Mucosa of rectum (tissue), 2 donors: Measurements from ENCODE around the gene F7.
"Not testable (repeated sequence)": the region's sequence is repeated elsewhere in the genome, so short reads cannot be mapped to it uniquely, and the experiment has no call there.

ENCODE experiments used
- H3K27ac ChIP-seq, 2 donors: one replicate each; pipeline ENCODE4 v1.7.0; 2013; ENCODE audit warnings: inconsistent platforms in 2 of 2, low read depth in 2 of 2, low read length in 2 of 2
- H3K27me3 ChIP-seq, 2 donors: one replicate each; pipeline ENCODE4 v1.7.0; 2013; ENCODE audit warnings: low read length in 2 of 2; ENCODE audit not compliant: control insufficient read depth in 2 of 2, insufficient read depth in 2 of 2
- H3K36me3 ChIP-seq, 2 donors: one replicate each; pipeline ENCODE4 v1.7.0; 2013; ENCODE audit warnings: low read length in 2 of 2; ENCODE audit not compliant: control insufficient read depth in 2 of 2, insufficient read depth in 2 of 2
- H3K4me1 ChIP-seq, 2 donors: one replicate each; pipeline ENCODE4 v1.7.0; 2013; ENCODE audit warnings: low read length in 2 of 2, mild to moderate bottlenecking in 1 of 2; ENCODE audit not compliant: control insufficient read depth in 2 of 2, insufficient read depth in 2 of 2
- H3K4me3 ChIP-seq, 2 donors: one replicate each; pipeline ENCODE4 v1.7.0; 2013; ENCODE audit warnings: low read length in 2 of 2
- H3K9ac ChIP-seq, 2 donors: one replicate each; pipeline ENCODE4 v1.7.0; 2013; ENCODE audit warnings: low read length in 2 of 2, low read depth in 1 of 2, mild to moderate bottlenecking in 1 of 2
- H3K9me3 ChIP-seq, 2 donors: one replicate each; pipeline ENCODE4 v1.7.0; 2013; ENCODE audit warnings: low read length in 2 of 2; ENCODE audit not compliant: control insufficient read depth in 2 of 2
- donor health status: healthy.
- donor health status: Normal muscosa, but diverticular disease.

The F7 gene

DNA sequence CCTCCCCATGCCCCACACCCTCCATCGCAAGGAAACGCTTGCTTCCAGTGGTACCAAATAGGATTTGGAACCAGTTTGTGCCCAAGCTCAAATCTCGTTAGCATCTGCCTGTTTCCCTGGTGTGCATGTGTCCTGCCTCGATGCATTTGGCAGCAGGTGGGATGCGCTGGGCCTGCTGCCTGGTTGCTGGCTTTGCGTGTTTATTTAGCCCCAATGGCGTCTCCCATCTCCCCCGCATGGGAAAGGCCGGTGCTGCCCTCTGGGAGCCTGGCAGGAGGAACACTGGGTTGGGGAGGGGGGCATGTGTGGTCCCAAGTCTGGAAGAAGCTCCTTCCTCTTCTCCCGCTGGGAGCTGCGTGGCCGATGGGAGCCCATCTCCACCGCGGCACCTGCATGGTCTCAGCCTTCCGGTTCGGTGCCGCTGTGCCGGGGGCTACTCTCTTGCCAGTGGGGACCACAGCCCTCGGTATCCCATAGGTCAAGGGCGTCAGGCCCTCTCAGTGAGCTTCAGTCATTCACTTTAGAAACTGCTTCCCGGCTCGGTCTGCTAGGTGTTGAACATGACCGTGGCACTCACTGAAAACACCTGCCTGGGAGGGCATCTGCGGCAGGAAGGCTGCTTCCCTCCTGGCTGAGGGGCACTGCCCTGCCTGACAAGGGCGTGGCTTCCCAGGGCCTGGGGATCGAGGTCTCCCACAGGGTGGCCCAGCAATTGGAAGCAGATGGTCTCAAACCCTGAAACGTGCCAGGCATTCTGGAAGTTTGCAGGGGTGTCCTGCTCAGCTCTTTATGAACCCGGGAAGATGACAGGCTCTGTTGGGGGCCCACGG is 11.8 kb upstream of the F7 start:
- Histone ChIP-seq H3K9ac (no peak overlapping the region), H3K9me3 (no peaks in the 10 kb centered on the region), H3K4me1 (no peaks in the 10 kb centered on the region), H3K27ac (no peak overlapping the region), H3K36me3 (peaks cover 0 to 6% of the 10 kb centered on the region in 2 donors), H3K27me3 (no peaks in the 10 kb centered on the region), H3K4me3 (no peak overlapping the region)

DNA sequence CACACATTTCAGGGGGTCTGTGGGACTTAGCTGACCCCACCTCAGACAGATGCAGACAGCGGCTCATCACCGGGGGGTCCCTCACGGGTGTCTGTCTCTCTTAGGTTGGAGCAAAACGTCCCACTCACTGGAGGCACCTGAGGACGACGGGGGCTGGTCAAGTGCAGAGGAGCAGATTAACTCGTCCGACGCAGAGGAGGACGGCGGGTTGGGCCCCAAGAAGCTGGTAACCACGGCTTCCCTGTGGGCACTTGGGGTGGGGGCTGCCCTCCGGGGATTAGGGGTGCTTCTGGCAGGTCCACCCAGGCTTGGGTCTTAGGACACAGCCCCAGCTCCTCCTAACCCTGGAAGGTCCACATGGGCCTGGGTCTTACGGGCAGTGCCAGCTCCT is 11.2 kb upstream of the F7 start:
- Histone ChIP-seq H3K27ac (no peak overlapping the region), H3K4me3 (no peak overlapping the region), H3K36me3 (peaks cover 0 to 5% of the 10 kb centered on the region in 2 donors), H3K4me1 (no peaks in the 10 kb centered on the region), H3K27me3 (no peaks in the 10 kb centered on the region), H3K9me3 (no peaks in the 10 kb centered on the region), H3K9ac (no peak overlapping the region)

DNA sequence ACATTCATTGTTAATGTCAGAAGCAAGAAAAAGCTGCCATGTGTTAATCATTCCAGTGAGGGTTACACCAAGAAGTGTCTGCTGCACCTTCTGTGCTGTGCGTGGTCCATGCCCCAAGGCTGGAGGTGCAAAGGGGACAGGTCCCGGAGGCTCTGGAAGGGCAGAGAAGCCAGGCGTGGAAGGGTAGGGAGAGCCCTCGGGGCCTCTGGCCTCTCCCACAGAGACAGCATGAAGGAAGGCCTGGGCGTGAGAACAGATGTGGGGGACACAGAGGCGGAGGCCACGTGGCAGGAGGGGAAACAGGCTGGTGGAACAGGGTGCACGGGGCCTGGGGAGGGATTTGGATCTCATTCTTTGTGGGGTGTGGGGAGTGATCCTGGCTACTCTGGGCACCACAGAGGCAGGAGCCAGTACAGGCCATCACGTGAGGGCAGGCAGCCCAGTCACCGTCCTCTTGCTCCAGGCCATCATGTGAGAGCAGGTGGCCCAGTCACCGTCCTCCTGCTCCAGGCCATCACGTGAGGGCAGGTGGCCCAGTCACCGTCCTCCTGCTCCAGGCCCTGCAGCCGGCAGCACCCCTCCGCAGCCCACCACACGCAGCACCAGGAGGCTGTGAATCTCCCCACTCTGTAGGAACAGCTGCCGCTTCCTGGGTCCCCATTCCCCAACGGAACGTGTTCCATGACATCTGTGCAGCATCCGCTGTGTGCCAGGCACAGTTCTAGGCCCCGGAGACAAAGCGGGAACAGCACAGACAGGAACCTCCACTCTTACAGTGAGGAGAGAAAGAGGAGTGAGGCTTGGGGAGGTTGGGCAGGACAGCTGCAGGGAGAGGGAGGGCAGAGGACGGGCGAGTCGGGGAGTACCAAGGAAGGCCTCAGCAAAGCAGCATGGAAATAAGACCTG is 10.2 kb upstream of the F7 start:
- H3K4me1 ChIP-seq: no peaks in the 10 kb centered on the region
- no peaks in the 10 kb centered on the region for H3K36me3 ChIP-seq
- no peak overlapping the region for H3K27ac ChIP-seq
- H3K27me3 ChIP-seq: no peaks in the 10 kb centered on the region
- no peak overlapping the region for H3K9ac ChIP-seq
- H3K4me3 ChIP-seq: no peak overlapping the region
- no peaks in the 10 kb centered on the region for H3K9me3 ChIP-seq

DNA sequence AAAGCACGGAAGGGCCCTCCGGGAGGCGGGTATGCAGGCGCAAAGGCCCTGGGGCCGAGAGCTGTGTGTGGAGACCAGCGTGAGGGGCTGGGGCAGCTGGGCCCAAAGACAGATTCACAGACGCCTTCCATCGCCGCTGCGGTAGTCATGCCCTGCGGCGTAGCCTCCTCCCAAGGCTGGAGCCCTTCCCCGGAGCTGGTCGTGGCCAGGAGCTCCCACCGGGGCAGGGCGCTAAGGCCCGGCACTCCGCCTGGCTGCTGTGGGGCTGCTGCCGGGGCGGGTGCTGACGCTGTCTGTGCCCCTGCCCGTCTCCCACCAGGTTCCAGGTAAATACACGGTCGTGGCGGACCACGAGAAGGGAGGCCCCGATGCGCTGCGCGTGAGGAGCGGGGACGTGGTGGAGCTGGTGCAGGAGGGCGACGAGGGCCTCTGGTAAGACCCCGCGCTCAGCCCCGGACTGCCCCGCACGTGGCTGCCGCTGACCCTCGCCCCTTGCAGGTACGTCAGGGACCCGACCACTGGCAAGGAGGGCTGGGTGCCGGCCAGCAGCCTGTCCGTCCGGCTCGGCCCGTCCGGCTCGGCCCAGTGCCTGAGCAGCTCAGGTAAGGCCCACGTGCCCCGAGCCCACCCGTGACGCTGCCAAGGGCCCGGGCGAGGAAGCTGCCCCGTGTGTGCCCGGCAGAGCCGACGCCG is 9.4 kb upstream of the F7 start:
- Histone ChIP-seq H3K9me3 (no peaks in the 10 kb centered on the region), H3K9ac (no peak overlapping the region), H3K36me3 (no peaks in the 10 kb centered on the region), H3K4me3 (no peak overlapping the region), H3K27me3 (no peaks in the 10 kb centered on the region), H3K27ac (no peak overlapping the region), H3K4me1 (no peaks in the 10 kb centered on the region)

DNA sequence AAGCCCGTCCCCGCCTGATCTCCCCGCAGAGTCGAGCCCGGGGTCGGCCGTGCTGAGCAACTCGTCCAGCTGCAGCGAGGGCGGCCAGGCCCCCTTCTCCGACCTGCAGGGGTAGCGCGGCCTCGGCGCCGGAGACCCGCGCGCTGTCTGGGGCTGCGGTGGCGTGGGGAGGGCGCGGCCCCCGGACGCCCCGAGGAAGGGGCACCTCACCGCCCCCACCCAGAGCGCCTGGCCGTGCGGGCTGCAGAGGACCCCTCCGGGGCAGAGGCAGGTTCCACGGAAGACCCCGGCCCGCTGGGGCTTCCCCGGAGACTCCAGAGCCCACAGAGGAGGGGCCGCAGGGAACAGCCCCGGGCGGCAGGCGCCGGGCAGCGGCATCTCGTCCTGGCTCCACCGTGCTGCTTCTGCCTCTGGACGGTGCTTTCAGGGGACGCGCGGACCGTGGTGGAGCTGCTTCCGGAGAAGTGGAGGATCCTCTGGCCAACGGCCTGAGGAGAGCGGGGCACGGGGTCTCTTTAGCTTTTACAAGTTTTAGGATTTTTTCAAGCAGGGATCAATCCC is 8.8 kb upstream of the F7 start:
- H3K36me3 ChIP-seq: no peaks in the 10 kb centered on the region
- no peak overlapping the region for H3K9ac ChIP-seq

DNA sequence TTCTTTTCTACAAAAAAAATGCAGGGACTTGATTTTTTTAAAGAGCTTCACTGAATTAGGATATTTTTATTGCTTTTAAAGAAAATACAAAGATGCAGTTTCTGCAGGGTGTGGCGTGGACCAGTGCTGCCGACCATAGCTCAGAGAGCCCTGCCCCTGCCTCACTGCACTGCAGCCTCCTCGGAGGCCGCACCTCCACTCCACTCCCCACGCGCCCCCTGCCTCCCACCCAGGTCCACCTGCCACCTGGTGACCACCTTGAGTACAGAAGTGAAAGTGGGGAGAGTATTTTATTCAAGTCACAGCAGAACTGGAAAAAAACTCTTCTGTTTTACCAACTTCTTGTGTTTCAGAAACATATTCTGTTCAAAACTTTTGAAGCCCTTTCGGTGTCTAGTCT is 7.9 kb upstream of the F7 start:
- H3K4me1 ChIP-seq: no peaks in the 10 kb centered on the region
- H3K27ac ChIP-seq: no peak overlapping the region
- no peak overlapping the region for H3K4me3 ChIP-seq
- no peaks in the 10 kb centered on the region for H3K36me3 ChIP-seq
- H3K9me3 ChIP-seq: no peaks in the 10 kb centered on the region
- H3K9ac ChIP-seq: no peak overlapping the region
- no peaks in the 10 kb centered on the region for H3K27me3 ChIP-seq

More for the DNA sequence above, 8.8 kb upstream of the F7 start:
- Histone ChIP-seq H3K27me3 (no peaks in the 10 kb centered on the region), H3K27ac (no peak overlapping the region), H3K4me3 (no peak overlapping the region), H3K4me1 (no peaks in the 10 kb centered on the region), H3K9me3 (no peaks in the 10 kb centered on the region)

DNA sequence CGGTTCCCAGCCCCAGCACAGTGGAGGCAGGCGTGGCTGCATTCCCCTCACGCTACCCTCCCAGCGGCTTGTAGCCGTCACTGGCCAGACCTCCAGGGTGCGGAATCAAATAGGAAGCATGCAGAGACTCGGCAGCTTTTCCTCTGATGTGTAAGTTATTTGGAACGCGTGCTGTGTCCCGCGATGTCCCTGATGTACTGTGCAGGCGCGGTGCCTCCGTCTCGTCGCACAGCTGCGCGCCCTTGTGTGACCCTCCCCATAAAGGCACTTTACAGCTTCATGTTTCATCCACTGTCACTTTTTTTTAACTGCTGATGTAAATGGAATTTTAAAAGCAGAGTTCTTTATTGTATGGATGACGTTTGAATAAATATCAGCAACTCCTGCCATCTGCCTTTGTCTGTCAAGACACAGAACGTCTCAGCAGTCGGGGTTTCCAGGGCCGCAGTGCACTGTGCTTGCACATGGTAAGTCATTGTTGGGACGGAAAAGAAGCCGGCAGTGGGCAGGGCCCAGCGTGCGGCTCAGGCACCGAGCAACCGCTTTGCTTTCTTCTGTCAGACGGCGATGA is 7.3 kb upstream of the F7 start:
- H3K9me3 ChIP-seq: no peaks in the 10 kb centered on the region
- H3K27ac ChIP-seq: no peak overlapping the region
- H3K4me3 ChIP-seq: no peak overlapping the region
- no peaks in the 10 kb centered on the region for H3K4me1 ChIP-seq
- no peaks in the 10 kb centered on the region for H3K36me3 ChIP-seq
- no peaks in the 10 kb centered on the region for H3K27me3 ChIP-seq
- H3K9ac ChIP-seq: no peak overlapping the region

DNA sequence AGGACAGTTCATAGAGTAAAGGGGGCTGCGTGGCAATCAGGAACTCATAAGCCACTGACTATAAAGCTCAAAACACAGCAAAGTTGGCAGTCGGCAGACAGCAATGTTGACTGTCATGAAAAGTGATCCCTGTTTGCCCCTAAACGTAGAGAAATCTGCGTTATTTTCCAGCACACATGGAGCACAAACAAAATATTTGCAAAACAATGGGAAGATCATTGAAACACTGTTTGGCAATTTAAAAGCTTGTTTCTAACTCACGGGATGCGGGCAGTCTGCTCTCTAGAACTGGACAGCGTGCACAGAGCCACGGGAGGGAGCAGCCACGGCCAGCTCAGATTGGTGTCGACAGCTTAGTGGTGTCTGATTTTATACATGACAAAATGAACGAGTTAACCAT is 6.4 kb upstream of the F7 start:
- Histone ChIP-seq H3K27me3 (no peaks in the 10 kb centered on the region), H3K27ac (no peak overlapping the region), H3K4me1 (no peaks in the 10 kb centered on the region), H3K9me3 (no peaks in the 10 kb centered on the region), H3K9ac (no peak overlapping the region), H3K4me3 (no peak overlapping the region), H3K36me3 (no peaks in the 10 kb centered on the region)

DNA sequence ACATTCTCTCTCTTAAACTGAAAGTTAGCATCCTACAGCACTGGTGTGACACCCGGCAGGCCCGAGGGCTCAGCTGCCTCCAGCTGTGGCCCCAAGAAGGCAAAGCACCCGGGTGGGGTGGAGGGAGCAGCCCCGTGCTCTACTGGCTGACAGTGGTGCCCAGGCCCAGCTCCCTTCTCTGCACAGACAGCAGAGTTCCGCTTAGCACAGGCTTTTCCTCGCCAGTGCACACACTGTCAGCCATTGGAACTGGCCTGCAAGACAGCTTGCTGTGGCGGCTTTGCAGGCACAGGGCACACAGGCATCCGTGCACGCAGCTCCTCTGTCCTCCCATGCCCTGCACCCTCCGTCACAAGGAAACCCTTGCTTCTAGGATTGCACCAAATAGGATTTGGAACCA is 3.3 kb upstream of the F7 start:
- H3K27me3 ChIP-seq, H3K4me1 ChIP-seq, H3K27ac ChIP-seq, H3K4me3 ChIP-seq, H3K36me3 ChIP-seq, H3K9ac ChIP-seq, H3K9me3 ChIP-seq: not testable (repeated sequence)
